ENCODE results near the gene WDR81. TPM values are rescaled to one million over a fixed set of nuclear protein-coding genes. Genes with fewer than 3 reads are reported as not detected.
"Not testable (repeated sequence)": the region's sequence is repeated elsewhere in the genome, so short reads cannot be mapped to it uniquely, and the experiment has no call there.

Gene WDR81
- total and polyA plus RNA-seq, 2 donors (not counting 1 experiment from before 2014, with no cell fraction given) = 52.7 to 102 TPM

DNA sequence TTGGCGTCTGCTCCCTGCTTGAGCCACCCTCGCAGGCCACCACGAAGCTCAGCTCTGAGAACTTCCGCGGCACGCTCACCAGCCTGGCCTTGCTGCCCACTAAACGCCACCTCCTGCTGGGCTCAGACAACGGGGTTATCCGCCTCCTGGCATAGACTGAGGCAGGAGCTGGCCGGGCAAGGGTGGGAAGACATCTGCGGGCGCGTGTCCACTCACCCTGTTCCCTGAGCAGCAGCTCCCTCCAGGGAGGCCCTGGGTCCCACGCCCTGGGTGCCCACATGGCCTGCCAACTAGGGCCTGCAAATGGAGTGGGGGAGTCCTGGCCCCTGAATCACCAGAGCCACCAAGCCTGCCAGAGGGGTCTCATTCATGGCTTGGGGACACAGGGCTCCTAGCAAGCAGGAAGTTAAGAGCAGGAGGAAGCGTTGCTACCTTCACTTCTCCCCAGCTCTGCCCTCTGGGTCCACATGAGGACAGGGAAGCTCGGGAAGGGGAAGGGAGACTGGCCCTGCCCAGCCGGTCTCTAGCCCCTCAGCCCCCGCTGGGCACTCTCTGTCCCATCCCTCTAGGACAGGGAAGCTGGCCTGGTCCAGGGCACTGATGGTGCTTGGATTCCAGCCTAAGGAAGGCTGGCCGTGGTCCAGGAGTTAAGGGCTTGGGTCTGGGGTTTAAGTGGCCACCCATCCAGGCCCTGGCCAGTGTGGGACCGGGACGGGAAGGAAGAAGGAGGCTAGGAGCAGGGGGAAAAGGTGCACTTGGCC is 13.2 kb downstream of the WDR81 start:
- Histone ChIP-seq H4K20me1 (ENCODE audit: control insufficient read depth, insufficient read depth, low read length, poor library complexity, severe bottlenecking) (peaks cover 25% of the 10 kb centered on the region), H3K4me1 (ENCODE audit: control insufficient read depth in 2 of 2, insufficient read depth in 2 of 2, low read length in 2 of 2) (peaks cover 10 to 22% of the 10 kb centered on the region in 2 donors), H3K36me3 (replicated peaks in 1 of 2; ENCODE audit: control extremely low read depth in 1 of 2, control insufficient read depth in 1 of 2, extremely low read depth in 1 of 2, insufficient read depth in 2 of 2, low read length in 1 of 2) (peaks cover 0 to 38% of the 10 kb centered on the region in 2 experiments), H3K27ac (ENCODE audit: low read length in 2 of 2) (no peak overlapping the region), H3K4me2 (replicated peaks; ENCODE audit: low read depth, low read length, poor library complexity, severe bottlenecking) (no peak overlapping the region), H3K9ac (ENCODE audit: low read length) (no peak overlapping the region), H3K9me3 (ENCODE audit: control extremely low read depth in 1 of 3, control insufficient read depth in 2 of 3, insufficient read depth in 1 of 3, low read length in 2 of 3) (peaks cover 0 to 2% (median 0%) of the 10 kb centered on the region in 3 donors), H2AFZ (ENCODE audit: insufficient read depth, low read depth, low read length, poor library complexity, severe bottlenecking) (no peak overlapping the region), H3K27me3 (replicated peaks in 1 of 4; ENCODE audit: control extremely low read depth in 1 of 4, control insufficient read depth in 3 of 4, insufficient read depth in 4 of 4, low read length in 3 of 4) (no peaks in the 10 kb centered on the region), H3K79me2 (ENCODE audit: control insufficient read depth, insufficient read depth, low read length) (no peaks in the 10 kb centered on the region), H3K4me3 (ENCODE audit: control extremely low read depth in 1 of 5, extremely low read depth in 1 of 5, insufficient read depth in 1 of 5, low read depth in 2 of 5, low read length in 4 of 5) (no peak overlapping the region)
- CTCF ChIA-PET = interaction anchor here (1.3 to 1.5 kb wide), 2 partner anchors 17 to 46 kb away, joined by 3 to 5 read pairs; no protein-coding TSS in a partner anchor
- ATAC-seq (ENCODE audit: low read depth) (no peak), DNase-seq (no peak)
- intact Hi-C loops (cut with micrococcal nuclease) = no loop called here
- POLR2A ChIA-PET = interaction anchor here (0.6 to 1.6 kb wide), 2 partner anchors 8 to 94 kb away, joined by 3 to 5 read pairs; no protein-coding TSS in a partner anchor
- Mint-ChIP-seq H3K9me3 (ENCODE audit: insufficient read depth) (no peaks in the 10 kb centered on the region), H3K27ac (no peak overlapping the region), H3K27me3 (no peaks in the 10 kb centered on the region), H3K4me3 (no peak overlapping the region), H3K4me1 (peaks cover 23% of the 10 kb centered on the region)
- TF ChIP-seq EZH2 (IDR thresholded peaks at IDR 0.05; ENCODE audit: borderline replicate concordance, insufficient read depth, low read depth, low read length, poor library complexity, severe bottlenecking) = no peak
- TF ChIP-seq, protein P1, sequence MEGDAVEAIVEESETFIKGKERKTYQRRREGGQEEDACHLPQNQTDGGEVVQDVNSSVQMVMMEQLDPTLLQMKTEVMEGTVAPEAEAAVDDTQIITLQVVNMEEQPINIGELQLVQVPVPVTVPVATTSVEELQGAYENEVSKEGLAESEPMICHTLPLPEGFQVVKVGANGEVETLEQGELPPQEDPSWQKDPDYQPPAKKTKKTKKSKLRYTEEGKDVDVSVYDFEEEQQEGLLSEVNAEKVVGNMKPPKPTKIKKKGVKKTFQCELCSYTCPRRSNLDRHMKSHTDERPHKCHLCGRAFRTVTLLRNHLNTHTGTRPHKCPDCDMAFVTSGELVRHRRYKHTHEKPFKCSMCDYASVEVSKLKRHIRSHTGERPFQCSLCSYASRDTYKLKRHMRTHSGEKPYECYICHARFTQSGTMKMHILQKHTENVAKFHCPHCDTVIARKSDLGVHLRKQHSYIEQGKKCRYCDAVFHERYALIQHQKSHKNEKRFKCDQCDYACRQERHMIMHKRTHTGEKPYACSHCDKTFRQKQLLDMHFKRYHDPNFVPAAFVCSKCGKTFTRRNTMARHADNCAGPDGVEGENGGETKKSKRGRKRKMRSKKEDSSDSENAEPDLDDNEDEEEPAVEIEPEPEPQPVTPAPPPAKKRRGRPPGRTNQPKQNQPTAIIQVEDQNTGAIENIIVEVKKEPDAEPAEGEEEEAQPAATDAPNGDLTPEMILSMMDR (IDR thresholded peaks at IDR 0.05) = no peak
- 96% methylated on average over 20 of the region's 21 CpGs for WGBS (ENCODE audit: insufficient coverage)

DNA sequence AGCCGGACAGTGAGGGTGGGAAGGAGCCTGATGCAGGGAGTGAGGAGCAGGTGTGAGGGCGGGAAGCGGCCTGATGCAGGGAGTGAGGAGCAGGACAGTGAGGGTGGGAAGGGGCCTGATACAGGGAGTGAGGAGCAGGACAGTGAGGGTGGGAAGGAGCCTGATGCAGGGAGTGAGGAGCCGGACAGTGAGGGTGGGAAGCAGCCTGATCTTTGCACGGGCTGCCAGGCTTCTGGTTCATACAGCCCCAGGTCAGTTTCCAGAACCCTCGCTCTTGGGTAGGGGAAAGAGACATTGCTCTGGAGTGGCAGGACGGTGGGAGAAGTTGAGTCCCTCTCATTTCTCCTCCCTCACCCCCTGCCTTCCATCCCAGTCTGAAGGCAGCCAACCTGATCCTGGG is 17.4 kb downstream of the WDR81 start:
- H3K27me3 Mint-ChIP-seq; H3K9ac ChIP-seq (ENCODE audit: low read length); H3K27me3 ChIP-seq (replicated peaks in 1 of 4; ENCODE audit: control extremely low read depth in 1 of 4, control insufficient read depth in 3 of 4, insufficient read depth in 4 of 4, low read length in 3 of 4); CTCF ChIA-PET; ATAC-seq (ENCODE audit: low read depth); POLR2A ChIA-PET; H3K4me1 Mint-ChIP-seq; intact Hi-C loops (cut with micrococcal nuclease); H3K4me2 ChIP-seq (replicated peaks; ENCODE audit: low read depth, low read length, poor library complexity, severe bottlenecking); H3K9me3 ChIP-seq (ENCODE audit: control extremely low read depth in 1 of 3, control insufficient read depth in 2 of 3, insufficient read depth in 1 of 3, low read length in 2 of 3); H3K27ac Mint-ChIP-seq; H3K9me3 Mint-ChIP-seq (ENCODE audit: insufficient read depth); H3K27ac ChIP-seq (ENCODE audit: low read length in 2 of 2); H3K79me2 ChIP-seq (ENCODE audit: control insufficient read depth, insufficient read depth, low read length); H3K4me1 ChIP-seq (ENCODE audit: control insufficient read depth in 2 of 2, insufficient read depth in 2 of 2, low read length in 2 of 2); DNase-seq; H3K4me3 ChIP-seq (ENCODE audit: control extremely low read depth in 1 of 5, extremely low read depth in 1 of 5, insufficient read depth in 1 of 5, low read depth in 2 of 5, low read length in 4 of 5); H2AFZ ChIP-seq (ENCODE audit: insufficient read depth, low read depth, low read length, poor library complexity, severe bottlenecking); H3K4me3 Mint-ChIP-seq: not testable (repeated sequence)
- H4K20me1 ChIP-seq (ENCODE audit: control insufficient read depth, insufficient read depth, low read length, poor library complexity, severe bottlenecking) = peaks cover 12% of the 10 kb centered on the region
- WGBS (ENCODE audit: insufficient coverage) = 90% methylated on average over 2 of the region's 7 CpGs
- H3K36me3 ChIP-seq (replicated peaks in 1 of 2; ENCODE audit: control extremely low read depth in 1 of 2, control insufficient read depth in 1 of 2, extremely low read depth in 1 of 2, insufficient read depth in 2 of 2, low read length in 1 of 2) = peaks cover 0 to 14% of the 10 kb centered on the region in 2 experiments
